K562 (cell line): Measurements from ENCODE around the gene HDAC6. TPM values are rescaled to one million over a fixed set of nuclear protein-coding genes. Genes with fewer than 3 reads are reported as not detected.

ENCODE experiments used
- ARNT ChIP-seq, 2 experiments: fragments of 450-650 bp; IDR thresholded peaks; 2 replicates each; pipeline ENCODE4 v1.6.1; 2016; ENCODE audit warnings: mild to moderate bottlenecking in 1 of 2
- CC2D1A ChIP-seq: fragments of 450-650 bp; IDR thresholded peaks from 2 replicates; pipeline ENCODE4 v1.6.1; 2017; ENCODE audit warnings: mild to moderate bottlenecking
- DDX20 ChIP-seq: fragments of 450-650 bp; IDR thresholded peaks from 2 replicates; pipeline ENCODE4 v1.6.1; 2016; ENCODE audit warnings: missing genetic modification characterization, low read depth, mild to moderate bottlenecking, missing compliant biosample characterization, moderate library complexity
- E2F8 ChIP-seq: fragments of 450-650 bp; IDR thresholded peaks from 2 replicates; pipeline ENCODE4 v1.7.1; 2018; ENCODE audit warnings: mild to moderate bottlenecking, low read depth; ENCODE audit not compliant: partially characterized antibody
- ILF3 ChIP-seq: fragments of 450-650 bp; IDR thresholded peaks from 2 replicates; pipeline ENCODE4 v1.6.1; 2018; ENCODE audit warnings: antibody characterized with exemption, mild to moderate bottlenecking, moderate library complexity, borderline replicate concordance
- LCOR ChIP-seq: sonication (generic); formaldehyde crosslinking; IDR thresholded peaks from 2 replicates; pipeline ENCODE4 v1.8.0; 2022; ENCODE audit warnings: mild to moderate bottlenecking, missing genetic modification reagents
- MEF2D ChIP-seq: conservative IDR thresholded peaks from 2 replicates; pipeline ENCODE4 v1.6.1; 2016; ENCODE audit warnings: low read depth, missing genetic modification characterization, missing compliant biosample characterization
- MYNN ChIP-seq, 2 experiments: sonication (generic); formaldehyde crosslinking in 1 of 2; IDR thresholded peaks; 2 replicates each; pipeline versions ENCODE4 v1.5.0 to v1.6.1; 2016 to 2020; ENCODE audit warnings: antibody characterized with exemption in 1 of 2, missing genetic modification reagents in 1 of 2
- NELFE ChIP-seq: IDR thresholded peaks from 2 replicates; pipeline ENCODE4 v1.6.1; 2011; ENCODE audit warnings: mild to moderate bottlenecking; ENCODE audit not compliant: insufficient read depth, insufficient read length
- NFXL1 ChIP-seq: fragments of 450-650 bp; formaldehyde crosslinking; IDR thresholded peaks from 2 replicates; pipeline ENCODE4 v1.4.0; 2021; ENCODE audit warnings: mild to moderate bottlenecking
- NR4A1 ChIP-seq, 2 experiments: fragments of 250-450 bp in 1 of 2; fragments of 450-650 bp in 1 of 2; sonication (Bioruptor Pico) in 1 of 2; IDR thresholded peaks; 2 replicates each; pipeline versions ENCODE4 v1.4.0 to v1.6.1; 2016 to 2020; ENCODE audit warnings: mild to moderate bottlenecking in 2 of 2, missing compliant biosample characterization in 1 of 2, missing genetic modification characterization in 1 of 2, moderate library complexity in 1 of 2
- TBP ChIP-seq: optimal IDR thresholded peaks from 2 replicates; pipeline ENCODE3; 2011; ENCODE audit warnings: low read depth, low read length, improper control_type of control experiment
- ZBTB17 ChIP-seq: fragments of 450-650 bp; formaldehyde crosslinking; IDR thresholded peaks from 2 replicates; pipeline ENCODE4 v1.4.0; 2020; ENCODE audit warnings: mild to moderate bottlenecking
- ZEB2 ChIP-seq: fragments of 450-650 bp; IDR thresholded peaks from 2 replicates; pipeline ENCODE4 v1.6.1; 2016
- ZNF384 ChIP-seq: IDR thresholded peaks from 2 replicates; pipeline ENCODE4 v1.6.1; 2012; ENCODE audit warnings: low read depth, low read length, improper control_type of control experiment
- polyA plus RNA-seq, 8 experiments: library from polyadenylated mRNA; depleted of rRNA in 4 of 8; stranded (reverse) in 5 of 8; unstranded in 3 of 8; fragments of >200 nt; fragmentation: Nextera tagmentation in 2 of 8; fragmentation: Illumina TruSeq in 1 of 8; extraction: Ambion mirVana in 2 of 8; extraction: Trizol in 1 of 8; gene quantifications; 2 replicates each; pipeline versions ENCODE4 v1.2.1 to v1.2.3, GENCODE V29; 2011 to 2014; ENCODE audit warnings: inconsistent platforms in 1 of 8, missing spikeins in 1 of 8
- total RNA-seq, 7 experiments: library from RNA; depleted of rRNA in 6 of 7; stranded (reverse); fragments of >200 nt in 6 of 7; fragmentation: Illumina TruSeq in 2 of 7; extraction: Trizol in 2 of 7; gene quantifications; 2 replicates each; pipeline versions ENCODE4 v1.2.1 to v1.2.3, GENCODE V29; 2011 to 2021; ENCODE audit warnings: low replicate concordance in 1 of 7

The HDAC6 gene
- total and polyA plus RNA-seq, 9 of the 15 experiments (the other 6 are each of a cell fraction or from before 2014, with no cell fraction given) = 29.9 to 101 (median 71.2) TPM

GRCh38 chrX:48782795-48783194 is 19.1 kb upstream of the HDAC6 start (continued):
- TF ChIP-seq DDX20 (tag) (no peak), ZBTB17 (CRISPR knock-in tag) (no peak), NFXL1 (CRISPR knock-in tag) (no peak), MYNN (IDR thresholded peaks at IDR 0.05) (peak; percentile 91), MYNN (CRISPR knock-in tag; IDR thresholded peaks at IDR 0.05) (no peak), NELFE (no peak), LCOR (peak; percentile 89; the same call in 1 of the 2 replicates), ZEB2 (no peak), ARNT (IDR thresholded peaks at IDR 0.05) (peak in 1 of 2 experiments; percentile 66; a peak in 1 of 4 replicates), ILF3 (no peak), MEF2D (tag) (0 out of 2 replicates have a peak, but pooled peaks have one; percentile 54), TBP (peak; percentile 10), NR4A1 (CRISPR knock-in tag; IDR thresholded peaks at IDR 0.05) (peak; percentile 11; the same call in 1 of the 2 replicates), NR4A1 (tag; IDR thresholded peaks at IDR 0.05) (0 out of 2 replicates have a peak, but pooled peaks have one; percentile 42), E2F8 (no peak), ZNF384 (peak; percentile 37; the same call in 1 of the 2 replicates), CC2D1A (peak; percentile 92; the same call in 1 of the 2 replicates)
